ENCODE results near the gene CIAO3. TPM values are rescaled to one million over a fixed set of nuclear protein-coding genes. Genes with fewer than 3 reads are reported as not detected.

Gene CIAO3
- total RNA-seq, 1 donor = 24.7 TPM

- H3K4me3 ChIP-seq (ENCODE audit: low read depth, low read length) = no peak overlapping the region
- DNase-seq (ENCODE audit: low read depth) = no peak
- no peak for TF ChIP-seq CTCF (IDR thresholded peaks at IDR 0.05; ENCODE audit: insufficient read depth, low read length)
Observed at GRCh38 chr16:734208-734980, 6.4 kb downstream of the CIAO3 start.

- TF ChIP-seq CTCF (IDR thresholded peaks at IDR 0.05; ENCODE audit: insufficient read depth, low read length) = peak; percentile 40
- no peak for DNase-seq (ENCODE audit: low read depth)
- no peak overlapping the region for H3K4me3 ChIP-seq (ENCODE audit: low read depth, low read length)
Observed at GRCh38 chr16:733382-734207, 7.2 kb downstream of the CIAO3 start.

GRCh38 chr16:732936-733335, 7.9 kb downstream of the CIAO3 start:
- no peak for TF ChIP-seq CTCF (IDR thresholded peaks at IDR 0.05; ENCODE audit: insufficient read depth, low read length)
- DNase-seq (ENCODE audit: low read depth) = no peak
- H3K4me3 ChIP-seq (ENCODE audit: low read depth, low read length) = no peak overlapping the region

- DNase-seq (ENCODE audit: low read depth) = no peak
- H3K4me3 ChIP-seq (ENCODE audit: low read depth, low read length) = no peak overlapping the region
- no peak for TF ChIP-seq CTCF (IDR thresholded peaks at IDR 0.05; ENCODE audit: insufficient read depth, low read length)
Observed at GRCh38 chr16:732332-732731, 8.5 kb downstream of the CIAO3 start.

- TF ChIP-seq CTCF (IDR thresholded peaks at IDR 0.05; ENCODE audit: insufficient read depth, low read length) = no peak
- no peak for DNase-seq (ENCODE audit: low read depth)
Observed at GRCh38 chr16:730666-731509, 9.9 kb downstream of the CIAO3 start.

More at GRCh38 chr16:730666-731509, 9.9 kb downstream of the CIAO3 start:
- no peak overlapping the region for H3K4me3 ChIP-seq (ENCODE audit: low read depth, low read length)

Data from fibroblast of the aortic adventitia (primary cell).